AG08395 (cell line): ENCODE data around the gene ATRN.
"Not testable (repeated sequence)": the region's sequence is repeated elsewhere in the genome, so short reads cannot be mapped to it uniquely, and the experiment has no call there.

Experiments used
- DNase-seq: peaks from one replicate; pipeline ENCODE4 v3.0.0; 2012; ENCODE audit warnings: mixed read lengths, low spot score

ATRN gene

GRCh38 chr20:3470627-3471396 lies at the start of gene ATRN:
ATRN (plus strand) TSS chr20:3471018; CDS start chr20:3471108, 90 bp downstream.
- peak; percentile 99 for DNase-seq

GRCh38 chr20:3421985-3422384 lies 48.8 kb upstream of the ATRN start:
- no peak for DNase-seq

- DNase-seq, result no peak
These were observed 47.7 kb upstream of the ATRN start for GRCh38 chr20:3423126-3423525.

GRCh38 chr20:3426766-3427165 lies 44.1 kb upstream of the ATRN start:
- DNase-seq, result not testable (repeated sequence)

GRCh38 chr20:3430376-3431069 lies 40.3 kb upstream of the ATRN start:
- DNase-seq, result no peak

GRCh38 chr20:3431109-3431508 lies 39.7 kb upstream of the ATRN start:
- peak; percentile 35 for DNase-seq

GRCh38 chr20:3432844-3433243 lies 38.0 kb upstream of the ATRN start:
- no peak for DNase-seq

- DNase-seq, result no peak
These were observed 37.1 kb upstream of the ATRN start for GRCh38 chr20:3433744-3434143.

GRCh38 chr20:3434232-3434631 lies 36.6 kb upstream of the ATRN start:
- no peak for DNase-seq

- DNase-seq, result no peak
These were observed 33.8 kb upstream of the ATRN start for GRCh38 chr20:3436864-3437574.

GRCh38 chr20:3446779-3447178 lies 24.0 kb upstream of the ATRN start:
- no peak for DNase-seq

GRCh38 chr20:3447321-3447720 lies 23.5 kb upstream of the ATRN start:
- DNase-seq, result no peak

- no peak for DNase-seq
These were observed 21.5 kb upstream of the ATRN start for GRCh38 chr20:3449319-3449718.

- no peak for DNase-seq
These were observed 18.7 kb upstream of the ATRN start for GRCh38 chr20:3452136-3452535.

GRCh38 chr20:3452690-3453089 lies 18.1 kb upstream of the ATRN start:
- no peak for DNase-seq

GRCh38 chr20:3454831-3455230 lies 16.0 kb upstream of the ATRN start:
- no peak for DNase-seq

- DNase-seq, result no peak
These were observed 14.2 kb upstream of the ATRN start for GRCh38 chr20:3456648-3457047.

GRCh38 chr20:3459881-3460307 lies 10.9 kb upstream of the ATRN start:
- no peak for DNase-seq

- DNase-seq, result no peak
These were observed 9.5 kb upstream of the ATRN start for GRCh38 chr20:3461211-3461771.

- no peak for DNase-seq
These were observed 8.7 kb upstream of the ATRN start for GRCh38 chr20:3461911-3462677.

GRCh38 chr20:3464166-3464565 lies 6.7 kb upstream of the ATRN start:
- DNase-seq, result no peak

- no peak for DNase-seq
These were observed 5.5 kb upstream of the ATRN start for GRCh38 chr20:3465301-3465700.
